GM12864 (cell line): ENCODE data around the gene TMEM233.
"Not testable (repeated sequence)": the region's sequence is repeated elsewhere in the genome, so short reads cannot be mapped to it uniquely, and the experiment has no call there.

Experiments used
- DNase-seq: peaks from one replicate; pipeline ENCODE4 v3.0.0-alpha.2; 2011; ENCODE audit warnings: low read depth
- H3K4me3 ChIP-seq: 2 replicates; pipeline ENCODE4 v1.5.1; 2011; ENCODE audit warnings: mild to moderate bottlenecking, low read depth, low read length, control low read depth
- CTCF ChIP-seq: IDR thresholded peaks from 2 replicates; pipeline ENCODE4 v1.5.1; 2011; ENCODE audit warnings: low read depth, mild to moderate bottlenecking, moderate library complexity, low read length, control low read depth, inconsistent platforms; ENCODE audit errors: missing control alignments

Gene TMEM233

DNA sequence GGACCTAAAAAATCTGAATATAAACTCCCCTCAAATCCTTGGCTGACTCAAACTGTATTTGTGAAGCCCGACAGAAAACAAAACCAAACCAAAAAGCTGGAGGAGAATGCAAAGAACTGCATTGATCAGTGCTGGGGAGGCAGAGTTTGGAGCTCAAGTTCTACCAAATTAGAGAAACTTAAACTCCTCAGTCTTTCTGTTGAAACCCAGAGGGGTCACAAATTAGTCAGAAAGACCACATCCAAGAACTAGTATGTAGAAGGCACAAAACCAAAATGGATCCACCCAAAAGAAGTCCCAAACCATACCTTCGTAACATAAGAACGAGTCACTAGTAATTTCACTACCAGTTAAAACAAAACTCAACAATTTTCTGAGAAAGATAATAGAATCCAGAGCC is 59.1 kb downstream of the TMEM233 start:
- DNase-seq = no peak
- H3K4me3 ChIP-seq = no peak overlapping the region
- TF ChIP-seq CTCF = no peak

DNA sequence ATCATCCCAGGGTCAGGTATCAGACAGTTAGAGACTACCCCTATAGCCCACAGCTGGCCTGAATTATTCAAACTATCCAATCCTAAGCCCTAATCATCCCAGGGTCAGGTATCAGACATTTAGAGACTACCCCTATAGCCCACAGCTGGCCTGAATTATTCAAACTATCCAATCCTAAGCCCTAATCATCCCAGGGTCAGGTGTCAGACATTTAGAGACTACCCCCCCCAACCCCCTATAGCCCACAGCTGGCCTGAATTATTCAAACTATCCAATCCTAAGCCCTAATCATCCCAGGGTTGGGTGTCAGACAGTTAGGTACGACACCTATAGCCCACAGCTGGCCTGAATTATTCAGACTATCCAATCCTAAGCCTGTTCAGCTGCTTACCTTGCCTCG is 63.4 kb downstream of the TMEM233 start:
- not testable (repeated sequence) for H3K4me3 ChIP-seq, DNase-seq

GRCh38 chr12:119658166-119658565 is 64.6 kb downstream of the TMEM233 start:
- H3K4me3 ChIP-seq, DNase-seq: not testable (repeated sequence)

GRCh38 chr12:119659289-119659897 is 65.8 kb downstream of the TMEM233 start:
- TF ChIP-seq CTCF = peak; percentile 82
- DNase-seq = no peak
- H3K4me3 ChIP-seq = no peak overlapping the region

DNA sequence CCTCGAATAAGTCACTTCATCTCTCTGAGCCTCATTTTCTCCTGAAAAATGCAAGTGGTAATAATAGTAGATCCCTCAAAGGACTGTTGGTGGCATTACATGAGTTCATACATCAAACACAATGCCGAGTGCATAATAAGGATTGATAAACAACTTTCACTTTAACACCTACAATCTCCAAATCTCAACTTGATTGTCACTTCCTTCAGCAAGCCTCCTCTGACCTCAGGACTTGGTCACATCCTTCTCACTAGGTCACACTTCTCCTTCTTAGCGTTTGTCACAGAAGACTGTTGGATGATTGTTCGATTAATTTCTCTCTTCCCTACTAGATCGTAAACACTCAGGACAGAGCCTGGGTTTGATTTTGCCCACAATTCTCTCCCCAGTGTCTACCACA is 66.5 kb downstream of the TMEM233 start:
- DNase-seq = no peak
- TF ChIP-seq CTCF = no peak
- no peak overlapping the region for H3K4me3 ChIP-seq

DNA sequence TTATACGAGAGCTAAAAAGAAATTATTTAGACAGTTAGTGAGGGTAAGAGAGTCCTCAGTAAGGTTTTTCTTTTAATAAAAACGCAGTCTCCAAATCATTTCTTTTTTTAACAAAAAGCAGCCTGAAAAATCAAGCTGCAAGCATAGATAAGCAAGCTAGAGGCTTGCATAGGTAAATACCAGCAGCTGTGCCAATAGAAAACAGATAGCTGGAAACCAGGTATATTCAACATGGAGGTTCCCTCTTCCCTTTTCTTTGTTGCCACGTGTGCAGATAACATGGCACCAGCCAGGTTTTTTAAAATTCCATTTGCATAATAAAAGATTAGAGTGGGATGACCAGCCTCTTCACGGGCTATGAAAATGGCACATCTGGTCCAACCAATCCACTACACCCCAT is 68.3 kb downstream of the TMEM233 start:
- no peak for TF ChIP-seq CTCF
- DNase-seq = no peak
- no peak overlapping the region for H3K4me3 ChIP-seq

GRCh38 chr12:119664642-119665041 is 71.1 kb downstream of the TMEM233 start:
- no peak for DNase-seq
- no peak for TF ChIP-seq CTCF
- no peak overlapping the region for H3K4me3 ChIP-seq

- TF ChIP-seq CTCF = no peak
- DNase-seq = no peak
- no peak overlapping the region for H3K4me3 ChIP-seq
Observed at GRCh38 chr12:119665164-119665929, 71.8 kb downstream of the TMEM233 start.
